H1 (cell line): ENCODE data around the gene DIP2C. TPM values are rescaled to one million over a fixed set of nuclear protein-coding genes. Genes with fewer than 3 reads are reported as not detected.

ENCODE experiments used
- CTCF ChIA-PET: fragments of 300-600 bp; sonication (Branson Sonifier 250); formaldehyde crosslinking; loops from one replicate; lab custom pipeline; 2021; ENCODE audit not compliant: partially characterized antibody; lab: Charles Lee
- POLR2A ChIA-PET: fragments of 300-600 bp; sonication (Branson Sonifier 250); formaldehyde crosslinking; loops from one replicate; lab custom pipeline; 2021; ENCODE audit warnings: inconsistent platforms; ENCODE audit not compliant: partially characterized antibody; lab: Charles Lee
- DNase-seq, 2 experiments: peaks; one replicate each; pipeline versions ENCODE4 v3.0.0 to v3.0.0-alpha.2; 2010 to 2022; ENCODE audit warnings: low spot score in 2 of 2, low read depth in 1 of 2, mixed read lengths in 1 of 2
- FAIRE-seq: peaks from 2 replicates; lab custom pipeline; 2011; peaks lifted over from hg19 to GRCh38; lab: Jason Lieb, UNC
- H2AFZ ChIP-seq: 2 replicates; pipeline ENCODE4 v1.8.1; 2012; ENCODE audit warnings: low read length, inconsistent platforms
- H2AK5ac ChIP-seq: 2 replicates; pipeline ENCODE4 v1.6.1; 2013; ENCODE audit warnings: low read depth, low read length
- H2BK120ac ChIP-seq: replicated peaks from 2 replicates; pipeline ENCODE3; 2013; ENCODE audit warnings: low read depth, low read length, inconsistent platforms
- H2BK12ac ChIP-seq: 2 replicates; pipeline ENCODE4 v1.6.1; 2013; ENCODE audit warnings: low read depth, low read length
- H2BK15ac ChIP-seq: 2 replicates; pipeline ENCODE4 v1.6.1; 2013; ENCODE audit warnings: low read length
- H2BK20ac ChIP-seq: 2 replicates; pipeline ENCODE4 v1.6.1; 2013; ENCODE audit warnings: low read length
- H2BK5ac ChIP-seq: 2 replicates; pipeline ENCODE4 v1.6.1; 2013; ENCODE audit warnings: low read depth, low read length
- H3K14ac ChIP-seq: 2 replicates; pipeline ENCODE4 v1.6.1; 2013; ENCODE audit warnings: inconsistent platforms; ENCODE audit not compliant: insufficient read length
- H3K18ac ChIP-seq: 2 replicates; pipeline ENCODE4 v1.6.1; 2013; ENCODE audit warnings: low read length; ENCODE audit errors: extremely low read depth
- H3K23ac ChIP-seq: 2 replicates; pipeline ENCODE4 v1.6.1; 2013; ENCODE audit warnings: inconsistent platforms; ENCODE audit not compliant: insufficient read length
- H3K23me2 ChIP-seq: 2 replicates; pipeline ENCODE4 v1.6.1; 2013; ENCODE audit warnings: low read depth, low read length
- H3K27ac ChIP-seq: 2 replicates; pipeline ENCODE4 v1.6.1; 2011; ENCODE audit warnings: low read depth, low read length, inconsistent platforms
- H3K27me3 ChIP-seq, 4 experiments: replicated peaks in 1 of 4; 1 replicate in 1 of 4; 2 replicates in 3 of 4; pipeline versions ENCODE4 v1.6.1 to v1.8.1; 2011 to 2013; ENCODE audit warnings: low read length in 3 of 4, mild to moderate bottlenecking in 3 of 4, inconsistent platforms in 2 of 4, mixed read lengths in 2 of 4, moderate library complexity in 1 of 4; ENCODE audit not compliant: control insufficient read depth in 3 of 4, insufficient read depth in 3 of 4; ENCODE audit errors: extremely low read depth in 1 of 4
- H3K36me3 ChIP-seq, 4 experiments: 2 replicates each; pipeline versions ENCODE4 v1.6.1 to v1.8.1; 2011 to 2013; ENCODE audit warnings: mild to moderate bottlenecking in 4 of 4, low read length in 3 of 4, moderate library complexity in 2 of 4, control low read depth in 1 of 4, inconsistent platforms in 1 of 4; ENCODE audit not compliant: insufficient read depth in 4 of 4, control insufficient read depth in 2 of 4
- H3K4ac ChIP-seq: replicated peaks from 2 replicates; pipeline ENCODE3; 2013; ENCODE audit warnings: low read length, low read depth, mixed read lengths, inconsistent platforms; ENCODE audit not compliant: insufficient read length
- H3K4me1 ChIP-seq, 4 experiments: replicated peaks in 1 of 4; 1 replicate in 1 of 4; 2 replicates in 3 of 4; pipeline versions ENCODE4 v1.6.1 to v1.8.1; 2011 to 2013; ENCODE audit warnings: low read length in 3 of 4, inconsistent platforms in 2 of 4, mixed read lengths in 1 of 4; ENCODE audit not compliant: insufficient read depth in 4 of 4, control insufficient read depth in 3 of 4
- H3K4me2 ChIP-seq, 2 experiments: 2 replicates each; pipeline versions ENCODE4 v1.6.1 to v1.8.1; 2011 to 2013; ENCODE audit warnings: low read depth in 2 of 2, low read length in 2 of 2, control low read depth in 1 of 2, inconsistent platforms in 1 of 2, mild to moderate bottlenecking in 1 of 2; ENCODE audit not compliant: insufficient read depth in 1 of 2
- H3K4me3 ChIP-seq, 4 experiments: fragments of 200-600, 300-600 bp in 1 of 4; sonication (generic), shearing (Covaris generic), sonication (Bioruptor Twin) in 1 of 4; 2 replicates each; pipeline versions ENCODE4 v1.5.1 to v1.8.1; 2011 to 2016; ENCODE audit warnings: low read length in 4 of 4, low read depth in 3 of 4, control low read depth in 2 of 4, inconsistent platforms in 2 of 4, mild to moderate bottlenecking in 2 of 4, mixed read lengths in 1 of 4, moderate library complexity in 1 of 4; ENCODE audit not compliant: insufficient read depth in 2 of 4; ENCODE audit errors: extremely low read depth in 1 of 4
- H3K56ac ChIP-seq: replicated peaks from 2 replicates; pipeline ENCODE3; 2013; ENCODE audit warnings: low read depth, mild to moderate bottlenecking, mixed read lengths, low read length, inconsistent platforms; ENCODE audit not compliant: insufficient read length
- H3K79me1 ChIP-seq: 2 replicates; pipeline ENCODE4 v1.6.1; 2013; ENCODE audit warnings: low read depth, low read length, control low read depth
- H3K79me2 ChIP-seq, 2 experiments: 2 replicates each; pipeline versions ENCODE4 v1.6.1 to v1.8.1; 2012 to 2013; ENCODE audit warnings: low read length in 2 of 2, mild to moderate bottlenecking in 2 of 2, inconsistent platforms in 1 of 2; ENCODE audit not compliant: insufficient read depth in 2 of 2, control insufficient read depth in 1 of 2
- H3K9ac ChIP-seq, 4 experiments: replicated peaks in 1 of 4; 1 replicate in 1 of 4; 2 replicates in 3 of 4; pipeline versions ENCODE4 v1.6.1 to v1.8.1; 2011 to 2013; ENCODE audit warnings: low read depth in 3 of 4, low read length in 3 of 4, control low read depth in 2 of 4, mild to moderate bottlenecking in 2 of 4, moderate library complexity in 2 of 4, inconsistent platforms in 1 of 4; ENCODE audit errors: extremely low read depth in 1 of 4
- H3K9me3 ChIP-seq, 2 experiments: 2 replicates each; pipeline versions ENCODE4 v1.6.1 to v1.8.1; 2012 to 2013; ENCODE audit warnings: mild to moderate bottlenecking in 2 of 2, moderate library complexity in 2 of 2, control low read depth in 1 of 2, inconsistent platforms in 1 of 2, low read depth in 1 of 2, low read length in 1 of 2, mixed read lengths in 1 of 2; ENCODE audit not compliant: insufficient read depth in 2 of 2
- H4K20me1 ChIP-seq, 2 experiments: replicated peaks in 1 of 2; 2 replicates each; pipeline versions ENCODE3 to v1.8.1; 2011 to 2013; ENCODE audit warnings: inconsistent platforms in 2 of 2, low read length in 2 of 2, mild to moderate bottlenecking in 1 of 2; ENCODE audit not compliant: insufficient read depth in 2 of 2, control insufficient read depth in 1 of 2
- H4K5ac ChIP-seq: 2 replicates; pipeline ENCODE4 v1.6.1; 2013; ENCODE audit warnings: low read length, low read depth, mixed read lengths, inconsistent platforms; ENCODE audit not compliant: insufficient read length
- H4K8ac ChIP-seq: 2 replicates; pipeline ENCODE4 v1.8.0; 2013; ENCODE audit warnings: mild to moderate bottlenecking, moderate library complexity, low read length, inconsistent platforms; ENCODE audit not compliant: insufficient read depth; ENCODE audit errors: extremely low read depth
- H4K91ac ChIP-seq: replicated peaks from 2 replicates; pipeline ENCODE3; 2013; ENCODE audit warnings: low read length, mixed read lengths, inconsistent platforms; ENCODE audit not compliant: insufficient read length
- ASH2L ChIP-seq: fragments of 200-600, 300-600 bp; sonication (generic); IDR thresholded peaks from one replicate; pipeline ENCODE4 v1.7.1; 2017; ENCODE audit warnings: low read length
- ATF3 ChIP-seq: IDR thresholded peaks from 2 replicates; pipeline ENCODE4 v1.6.1; 2011; ENCODE audit warnings: low read depth, mild to moderate bottlenecking, low read length; ENCODE audit not compliant: insufficient read depth
- CBX8 ChIP-seq: fragments of 300-800, 300-1000 bp; sonication (generic); IDR thresholded peaks from 2 replicates; pipeline ENCODE4 v1.7.1; 2016; ENCODE audit warnings: low read depth, low read length, borderline replicate concordance
- CREB1 ChIP-seq: IDR thresholded peaks from 2 replicates; pipeline ENCODE4 v1.6.1; 2012; ENCODE audit warnings: inconsistent platforms
- EP300 ChIP-seq, 2 experiments: IDR thresholded peaks; 1 replicate in 1 of 2; 2 replicates in 1 of 2; pipeline ENCODE4 v1.6.1; 2011 to 2012; ENCODE audit warnings: low read depth in 2 of 2, low read length in 2 of 2, mild to moderate bottlenecking in 2 of 2, borderline replicate concordance in 1 of 2, inconsistent platforms in 1 of 2, moderate library complexity in 1 of 2
- GABPA ChIP-seq: IDR thresholded peaks from 2 replicates; pipeline ENCODE4 v1.6.1; 2011; ENCODE audit warnings: mild to moderate bottlenecking, low read length, moderate library complexity, borderline replicate concordance; ENCODE audit not compliant: insufficient read depth
- KDM5A ChIP-seq: fragments of 200-600 bp; IDR thresholded peaks from 2 replicates; pipeline ENCODE4 v1.7.1; 2012; ENCODE audit warnings: mild to moderate bottlenecking, low read length, inconsistent platforms, mixed read lengths
- MAX ChIP-seq: IDR thresholded peaks from 2 replicates; pipeline ENCODE4 v1.6.1; 2012; ENCODE audit warnings: inconsistent platforms
- PHF8 ChIP-seq: fragments of 200-600 bp; sonication (generic); conservative IDR thresholded peaks from 2 replicates; pipeline ENCODE4 v1.7.1; 2012; ENCODE audit warnings: low read depth, mild to moderate bottlenecking, inconsistent platforms, low read length, moderate library complexity
- POU5F1 ChIP-seq: IDR thresholded peaks from 2 replicates; pipeline ENCODE4 v1.6.1; 2011; ENCODE audit warnings: low read depth, mild to moderate bottlenecking, low read length, moderate library complexity
- RBBP5 ChIP-seq: IDR thresholded peaks from 2 replicates; pipeline ENCODE4 v1.7.1; 2012; ENCODE audit warnings: low read depth, mild to moderate bottlenecking, inconsistent platforms, low read length, moderate library complexity, borderline replicate concordance
- SIRT6 ChIP-seq: IDR thresholded peaks from one replicate; pipeline ENCODE4 v1.7.1; 2012; ENCODE audit warnings: low read length, inconsistent platforms
- YY1 ChIP-seq: IDR thresholded peaks from 2 replicates; pipeline ENCODE4 v1.6.1; 2011; ENCODE audit warnings: low read depth, mild to moderate bottlenecking, low read length
- WGBS, 2 experiments: shearing (Covaris generic) in 1 of 2; methylation state at CpG; one replicate each; pipeline versions ENCODE4 v1.1.6 to v1.1.7; 2013 to 2015; ENCODE audit warnings: low lambda C conversion rate in 2 of 2, mixed read lengths in 2 of 2, inconsistent platforms in 1 of 2, low coverage in 1 of 2, missing lambda C conversion rate in 1 of 2; ENCODE audit not compliant: insufficient replicate concordance in 2 of 2, insufficient coverage in 1 of 2, insufficient read length in 1 of 2; ENCODE audit errors: extremely low coverage in 1 of 2, missing lambda C conversion rate in 1 of 2; 5-methylcytosine and 5-hydroxymethylcytosine counted together
- polyA plus RNA-seq, 7 experiments: library from polyadenylated mRNA; depleted of rRNA in 3 of 7; stranded (reverse) in 5 of 7; unstranded in 2 of 7; fragments of >200 nt in 5 of 7; fragments of 200-250 nt in 2 of 7; gene quantifications; 1 replicate in 5 of 7; 2 replicates in 1 of 7; 4 replicates in 1 of 7; pipeline versions ENCODE4 v1.2.1 to v1.2.3, GENCODE V29; 2011 to 2013; ENCODE audit warnings: missing spikeins in 2 of 7, mixed read lengths in 2 of 7
- total RNA-seq: library from RNA; stranded (reverse); fragmentation: NEBNext Ultra II Directional; extraction: Animal tissue kit (Norgen Biotek cat#: 25700); gene quantifications from 2 replicates; pipeline ENCODE4 v1.2.1, GENCODE V29; 2021

Gene DIP2C
- total and polyA plus RNA-seq, 2 of the 8 experiments (the other 6 are each of a cell fraction or from before 2014, with no cell fraction given): 3.8 to 9.3 TPM

- Histone ChIP-seq H3K79me2 (peaks cover 0 to 26% of the 10 kb centered on the region in 2 experiments; a peak in 2 of 4 replicates), H2AK5ac (no peak overlapping the region), H3K23ac (no peak overlapping the region), H3K79me1 (peaks cover 7% of the 10 kb centered on the region), H2BK120ac (no peak overlapping the region), H3K36me3 (no peaks in the 10 kb centered on the region), H3K9ac (peak overlapping the region in 3 of 4 experiments; percentile 51 to 90 (median 71); a peak in 5 of 7 replicates), H3K18ac (no peak overlapping the region), H4K91ac (no peak overlapping the region), H2BK12ac (no peak overlapping the region), H2BK15ac (no peak overlapping the region), H3K4ac (no peak overlapping the region), H4K5ac (no peak overlapping the region), H3K27me3 (peaks cover 0 to 12% (median 7%) of the 10 kb centered on the region in 4 experiments; a peak in 3 of 7 replicates), H2BK5ac (no peak overlapping the region), H4K8ac (peak overlapping the region; percentile 92), H3K14ac (no peak overlapping the region), H3K4me2 (peak overlapping the region; percentile 49 to 84), H2BK20ac (no peak overlapping the region), H3K9me3 (no peaks in the 10 kb centered on the region), H3K27ac (no peak overlapping the region), H3K23me2 (peaks cover 8% of the 10 kb centered on the region; the same call in 1 of the 2 replicates), H2AFZ (no peak overlapping the region), H3K4me3 (peak overlapping the region; percentile 59 to 97 (median 76)), H4K20me1 (peaks cover 6 to 11% of the 10 kb centered on the region in 2 experiments), H3K56ac (peak overlapping the region; percentile 6), H3K4me1 (peaks cover 0 to 7% (median 3%) of the 10 kb centered on the region in 4 experiments; a peak in 3 of 7 replicates)
- FAIRE-seq (no peak), DNase-seq (no peak)
- POLR2A ChIA-PET: no interaction called here
- WGBS, 2 experiments: no CpG with 5 or more reads among the region's 42 CpGs
- CTCF ChIA-PET: no interaction called here
- no peak for TF ChIP-seq POU5F1
- no peak for TF ChIP-seq SIRT6
- no peak for TF ChIP-seq KDM5A
- TF ChIP-seq GABPA: 0 out of 2 replicates have a peak, but pooled peaks have one; percentile 4
- peak; percentile 21 for TF ChIP-seq ASH2L
- TF ChIP-seq EP300 (IDR thresholded peaks at IDR 0.05; ENCODE audit: borderline replicate concordance in 1 of 2, low read depth in 2 of 2, low read length in 2 of 2): no peak
- TF ChIP-seq MAX: 0 out of 2 replicates have a peak, but pooled peaks have one; percentile 3
- no peak for TF ChIP-seq CREB1
- no peak for TF ChIP-seq CBX8
- TF ChIP-seq RBBP5: 0 out of 2 replicates have a peak, but pooled peaks have one; percentile 17
- TF ChIP-seq YY1: no peak
- TF ChIP-seq PHF8: 0 out of 2 replicates have a peak, but pooled peaks have one; percentile 48
- no peak for TF ChIP-seq ATF3
Measured at GRCh38 chr10:689121-689451, 382 bp downstream of the DIP2C start.
